Effector memory CD8-positive, alpha-beta T cell (primary cell): ENCODE measurements around the gene DRD4.

Source experiments
- ATAC-seq: fragments of 150-1000 bp; cut with Tn5 transposase; replicated peaks from 2 replicates; pipeline ENCODE4 v1.10.0; 2021; ENCODE audit warnings: mild to moderate bottlenecking, moderate library complexity
- DNase-seq, 3 experiments: peaks; one replicate each; pipeline ENCODE4 v3.0.0; 2021
- H3K27ac Mint-ChIP-seq, 2 donors: one replicate each; pipeline ENCODE4 v1.8.0; 2022; ENCODE audit warnings: mild to moderate bottlenecking in 2 of 2, mixed read lengths in 2 of 2, moderate library complexity in 2 of 2
- H3K27me3 Mint-ChIP-seq, 2 donors: one replicate each; pipeline ENCODE4 v1.8.0; 2022; ENCODE audit warnings: mixed read lengths in 2 of 2
- H3K36me3 Mint-ChIP-seq: one replicate; pipeline ENCODE4 v1.8.0; 2022; ENCODE audit warnings: mild to moderate bottlenecking, moderate library complexity, mixed read lengths; ENCODE audit not compliant: insufficient read depth
- H3K4me1 Mint-ChIP-seq, 2 donors: one replicate each; pipeline ENCODE4 v1.8.0; 2022; ENCODE audit warnings: low read depth in 2 of 2, mixed read lengths in 2 of 2
- H3K4me3 Mint-ChIP-seq, 2 donors: one replicate each; pipeline ENCODE4 v1.8.0; 2022; ENCODE audit warnings: mild to moderate bottlenecking in 2 of 2, mixed read lengths in 2 of 2, moderate library complexity in 2 of 2
- H3K9me3 Mint-ChIP-seq, 2 donors: one replicate each; pipeline ENCODE4 v1.8.0; 2022; ENCODE audit warnings: mixed read lengths in 2 of 2

DRD4 gene

GRCh38 chr11:603154-603553 lies 33.9 kb upstream of the DRD4 start:
- H3K27me3 Mint-ChIP-seq, result no peaks in the 10 kb centered on the region
- no peak overlapping the region for H3K27ac Mint-ChIP-seq
- H3K36me3 Mint-ChIP-seq, result peaks cover 75% of the 10 kb centered on the region
- no peak overlapping the region for H3K4me3 Mint-ChIP-seq
- no peak for DNase-seq
- peaks cover 0 to 1% of the 10 kb centered on the region in 2 donors for H3K4me1 Mint-ChIP-seq
- H3K9me3 Mint-ChIP-seq, result no peaks in the 10 kb centered on the region
- ATAC-seq, result no peak

DNA sequence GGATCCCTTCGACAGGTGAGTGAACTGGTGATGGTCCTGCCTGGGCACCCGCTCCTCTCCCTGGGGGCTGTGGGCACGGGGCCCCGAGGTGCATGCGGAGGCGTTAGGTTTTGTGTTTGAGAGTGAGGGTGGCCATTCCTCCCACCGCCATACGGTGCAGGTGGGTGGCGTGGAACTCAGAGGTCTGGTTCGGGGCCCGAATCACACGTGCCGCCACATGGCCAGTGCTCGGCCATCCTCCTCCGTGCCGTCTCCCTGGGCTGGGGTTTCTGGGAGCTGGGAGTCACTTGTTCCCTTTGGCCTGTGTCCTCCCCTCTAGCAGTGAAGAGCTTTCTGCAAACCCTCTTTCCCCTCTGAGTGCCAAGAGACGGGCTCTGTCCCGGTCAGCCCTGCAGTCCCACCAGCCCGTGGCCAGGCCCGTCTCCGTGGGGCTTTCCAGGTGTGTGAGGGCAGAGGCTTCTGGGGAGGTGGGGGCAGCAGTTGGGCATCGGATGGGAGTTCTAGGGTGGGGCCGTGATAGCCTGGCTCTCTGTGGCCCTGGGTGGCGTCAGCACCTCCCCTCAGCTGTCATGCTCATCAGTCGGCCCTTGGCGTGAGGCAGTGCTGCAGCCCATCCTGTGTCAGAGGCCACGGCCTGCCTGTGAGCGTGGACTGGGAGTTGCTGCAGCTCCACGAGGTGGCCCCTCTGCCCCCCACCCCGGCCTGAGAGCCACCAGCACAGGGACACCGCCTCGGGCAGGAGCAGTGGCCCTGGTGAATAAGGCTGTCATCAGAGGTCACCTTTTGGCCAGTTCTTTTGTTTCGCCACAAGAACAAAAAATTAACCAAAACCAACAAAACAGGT lies 31.6 kb upstream of the DRD4 start:
- Mint-ChIP-seq H3K4me1 (peaks cover 0 to 1% of the 10 kb centered on the region in 2 donors), H3K9me3 (no peaks in the 10 kb centered on the region), H3K4me3 (no peak overlapping the region), H3K27ac (no peak overlapping the region), H3K27me3 (no peaks in the 10 kb centered on the region), H3K36me3 (peaks cover 73% of the 10 kb centered on the region)
- ATAC-seq (no peak), DNase-seq (no peak)

GRCh38 chr11:606245-606644 lies 30.8 kb upstream of the DRD4 start:
- H3K4me3 Mint-ChIP-seq, result no peak overlapping the region
- H3K4me1 Mint-ChIP-seq, result peaks cover 0 to 1% of the 10 kb centered on the region in 2 donors
- no peaks in the 10 kb centered on the region for H3K9me3 Mint-ChIP-seq
- no peak for DNase-seq
- no peaks in the 10 kb centered on the region for H3K27me3 Mint-ChIP-seq
- ATAC-seq, result no peak
- H3K36me3 Mint-ChIP-seq, result peaks cover 74% of the 10 kb centered on the region
- H3K27ac Mint-ChIP-seq, result peak overlapping the region in 1 of 2 donors; percentile 55

- ATAC-seq, result no peak
- Mint-ChIP-seq H3K9me3 (no peaks in the 10 kb centered on the region), H3K27ac (peak overlapping the region in 1 of 2 donors; percentile 55), H3K4me1 (peaks cover 0 to 3% of the 10 kb centered on the region in 2 donors), H3K36me3 (peaks cover 74% of the 10 kb centered on the region), H3K27me3 (no peaks in the 10 kb centered on the region), H3K4me3 (no peak overlapping the region)
- no peak for DNase-seq
Measured at GRCh38 chr11:607020-607780, 29.9 kb upstream of the DRD4 start.

DNA sequence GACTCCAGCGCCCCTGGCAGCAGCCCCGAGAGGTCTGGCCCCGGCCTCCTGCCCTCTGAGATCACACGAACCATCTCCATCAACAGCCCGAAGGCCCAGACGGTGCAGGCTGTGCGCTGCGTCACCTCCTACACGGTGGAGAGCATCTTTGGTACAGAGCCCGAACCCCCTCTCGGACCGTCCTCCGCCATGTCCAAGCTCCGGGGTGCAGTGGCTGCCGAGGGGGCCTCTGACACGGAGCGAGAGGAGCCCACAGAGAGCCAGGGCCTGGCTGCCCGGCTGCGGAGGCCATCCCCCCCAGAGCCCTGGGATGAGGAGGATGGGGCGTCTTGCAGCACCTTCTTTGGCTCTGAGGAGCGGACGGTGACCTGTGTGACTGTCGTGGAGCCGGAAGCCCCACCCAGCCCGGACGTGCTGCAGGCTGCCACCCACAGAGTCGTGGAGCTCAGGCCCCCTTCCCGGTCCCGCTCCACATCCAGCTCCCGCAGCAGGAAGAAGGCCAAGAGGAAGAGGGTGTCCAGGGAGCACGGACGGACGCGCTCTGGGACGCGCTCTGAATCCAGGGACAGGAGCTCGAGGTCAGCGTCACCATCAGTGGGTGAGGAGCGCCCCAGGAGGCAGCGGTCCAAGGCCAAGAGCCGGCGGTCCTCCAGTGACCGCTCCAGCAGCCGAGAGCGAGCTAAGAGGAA lies 29.0 kb upstream of the DRD4 start:
- no peak overlapping the region for H3K4me3 Mint-ChIP-seq

GRCh38 chr11:608791-609251 lies 28.2 kb upstream of the DRD4 start:
- DNase-seq, result no peak
- peak overlapping the region in 1 of 2 donors; percentile 72 for H3K27ac Mint-ChIP-seq
- no peak for ATAC-seq
- peaks cover 72% of the 10 kb centered on the region for H3K36me3 Mint-ChIP-seq
- no peaks in the 10 kb centered on the region for H3K27me3 Mint-ChIP-seq
- H3K9me3 Mint-ChIP-seq, result no peaks in the 10 kb centered on the region
- H3K4me1 Mint-ChIP-seq, result peaks cover 0 to 13% of the 10 kb centered on the region in 2 donors
- no peak overlapping the region for H3K4me3 Mint-ChIP-seq

More for the DNA sequence above, 29.0 kb upstream of the DRD4 start:
- no peak for ATAC-seq
- no peak for DNase-seq
- H3K36me3 Mint-ChIP-seq, result peaks cover 71% of the 10 kb centered on the region
- no peaks in the 10 kb centered on the region for H3K9me3 Mint-ChIP-seq
- H3K4me1 Mint-ChIP-seq, result peaks cover 0 to 10% of the 10 kb centered on the region in 2 donors
- H3K27ac Mint-ChIP-seq, result peak overlapping the region in 1 of 2 donors; percentile 72
- H3K27me3 Mint-ChIP-seq, result no peaks in the 10 kb centered on the region

- Mint-ChIP-seq H3K36me3 (peaks cover 71% of the 10 kb centered on the region), H3K9me3 (no peaks in the 10 kb centered on the region), H3K27me3 (no peaks in the 10 kb centered on the region), H3K4me1 (peaks cover 0 to 17% of the 10 kb centered on the region in 2 donors), H3K4me3 (no peak overlapping the region), H3K27ac (no peak overlapping the region)
- ATAC-seq, result no peak
- DNase-seq, result no peak
Measured at GRCh38 chr11:609341-609811, 27.7 kb upstream of the DRD4 start.

DNA sequence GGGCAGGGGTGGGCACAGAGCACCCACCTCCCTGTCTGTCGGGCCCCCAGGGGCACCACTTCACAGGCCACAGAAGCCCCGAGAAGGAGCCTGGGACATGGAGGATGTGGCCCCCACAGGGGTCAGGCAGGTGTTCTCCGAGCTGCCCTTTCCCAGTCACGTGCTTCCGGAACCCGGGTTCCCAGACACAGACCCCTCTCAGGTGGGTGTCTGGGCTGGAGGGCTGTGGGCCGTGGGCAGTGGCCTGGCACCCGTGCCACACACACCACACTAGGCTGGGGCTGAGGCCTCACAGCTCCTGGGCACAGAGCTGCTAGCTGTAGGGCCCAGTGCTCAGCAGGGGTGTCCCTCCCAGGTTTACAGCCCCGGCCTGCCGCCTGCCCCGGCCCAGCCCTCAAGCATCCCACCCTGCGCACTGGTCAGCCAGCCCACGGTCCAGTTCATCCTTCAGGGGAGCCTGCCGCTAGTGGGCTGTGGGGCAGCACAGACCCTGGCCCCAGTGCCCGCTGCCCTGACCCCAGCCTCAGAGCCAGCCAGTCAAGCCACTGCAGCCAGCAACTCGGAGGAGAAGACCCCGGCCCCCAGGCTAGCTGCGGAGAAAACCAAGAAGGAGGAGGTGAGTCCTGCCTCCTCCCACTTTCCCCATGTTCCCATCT lies 26.8 kb upstream of the DRD4 start:
- Mint-ChIP-seq H3K27me3 (no peaks in the 10 kb centered on the region), H3K4me3 (no peak overlapping the region), H3K27ac (peak overlapping the region in 1 of 2 donors; percentile 90), H3K9me3 (no peaks in the 10 kb centered on the region), H3K36me3 (peaks cover 71% of the 10 kb centered on the region), H3K4me1 (peaks cover 0 to 17% of the 10 kb centered on the region in 2 donors)
- no peak for DNase-seq
- no peak for ATAC-seq

DNA sequence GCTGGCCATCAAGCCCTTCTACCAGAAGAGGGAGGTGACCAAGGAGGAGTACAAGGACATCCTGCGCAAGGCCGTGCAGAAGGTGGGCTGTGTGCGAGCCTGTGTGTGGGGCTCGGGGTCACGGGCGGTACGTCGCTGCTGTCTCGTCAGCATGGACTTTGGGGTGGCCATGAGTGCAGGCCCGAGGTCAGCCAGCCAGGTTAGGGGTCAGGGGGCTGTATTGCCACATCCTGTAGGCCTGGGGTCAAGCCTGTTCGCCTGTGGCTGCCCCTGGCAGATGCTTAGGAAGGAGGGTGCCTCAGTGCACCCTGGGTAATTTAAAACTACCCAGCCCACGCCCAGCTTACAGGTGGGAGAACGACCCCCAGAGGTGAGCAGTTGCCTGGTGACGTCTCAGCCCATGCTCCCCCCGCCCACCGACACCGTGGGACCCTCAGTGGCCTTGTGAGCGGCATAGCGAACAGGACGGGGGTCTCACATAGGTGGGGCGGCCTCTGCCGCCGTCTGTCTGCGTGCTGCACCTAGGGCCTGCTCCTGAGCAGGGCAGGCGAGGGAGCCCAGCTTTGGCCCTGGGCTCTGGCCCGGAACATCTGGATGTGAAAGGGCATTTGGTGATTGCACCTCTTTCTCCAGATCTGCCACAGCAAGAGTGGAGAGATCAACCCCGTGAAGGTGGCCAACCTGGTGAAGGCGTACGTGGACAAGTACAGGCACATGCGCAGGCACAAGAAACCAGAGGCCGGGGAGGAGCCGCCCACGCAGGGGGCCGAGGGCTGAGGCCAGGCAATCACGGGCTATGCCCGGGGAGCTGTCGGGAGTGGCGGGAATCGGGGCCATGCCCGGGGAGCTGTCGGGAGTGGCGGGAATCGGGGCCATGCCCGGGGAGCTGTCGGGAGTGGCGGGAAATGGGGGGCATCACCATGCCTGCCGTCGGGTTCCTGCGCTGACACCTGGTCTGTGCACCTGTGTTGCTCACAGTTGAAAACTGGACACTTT lies 25.8 kb upstream of the DRD4 start:
- Mint-ChIP-seq H3K27ac (peak overlapping the region in 1 of 2 donors; percentile 90), H3K4me1 (peaks cover 6 to 20% of the 10 kb centered on the region in 2 donors), H3K36me3 (peaks cover 81% of the 10 kb centered on the region), H3K9me3 (no peaks in the 10 kb centered on the region), H3K4me3 (peak overlapping the region in 1 of 2 donors; percentile 6), H3K27me3 (no peaks in the 10 kb centered on the region)
- ATAC-seq, result no peak
- no peak for DNase-seq

DNA sequence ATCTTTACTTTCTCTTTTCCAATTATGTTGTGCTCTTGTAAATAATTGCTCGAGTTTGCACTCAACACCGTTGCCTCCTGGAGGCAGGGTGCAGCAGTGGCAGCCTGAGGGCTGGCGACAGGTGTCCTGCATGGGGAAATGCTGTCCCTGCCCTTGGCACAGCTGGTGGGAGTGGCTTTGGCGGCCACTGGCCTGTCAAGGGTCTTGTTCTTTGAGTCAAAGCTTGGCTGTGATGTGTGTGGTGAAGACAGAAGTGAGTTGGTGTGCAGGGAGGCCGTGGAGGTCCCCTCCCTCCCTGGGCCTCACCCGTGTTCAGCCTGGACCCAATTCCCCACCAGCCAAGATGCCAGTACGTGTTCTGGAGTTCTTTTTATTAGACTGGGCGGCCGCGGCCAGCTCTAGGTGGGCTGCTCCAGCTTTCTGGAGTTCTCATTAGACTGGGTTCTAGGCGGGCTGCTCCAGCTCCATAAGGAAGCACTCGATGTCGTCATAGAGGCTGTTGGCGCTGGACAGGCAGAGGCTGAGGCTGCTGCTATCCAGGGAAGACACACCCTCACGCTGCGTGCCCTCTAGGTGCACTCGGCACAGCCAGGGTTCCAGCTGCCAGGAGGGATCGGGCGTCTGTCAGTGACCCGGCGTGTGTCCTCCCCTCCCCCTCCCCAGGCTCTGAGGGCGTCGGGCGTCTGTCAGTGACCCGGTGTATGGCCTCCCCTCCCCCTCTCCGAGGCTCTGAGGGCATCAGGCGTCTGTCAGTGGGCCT lies 24.7 kb upstream of the DRD4 start:
- no peaks in the 10 kb centered on the region for H3K27me3 Mint-ChIP-seq
- DNase-seq (no peak), ATAC-seq (no peak)
- no peaks in the 10 kb centered on the region for H3K9me3 Mint-ChIP-seq
- H3K36me3 Mint-ChIP-seq, result peaks cover 71% of the 10 kb centered on the region
- H3K4me1 Mint-ChIP-seq, result peaks cover 6 to 21% of the 10 kb centered on the region in 2 donors
- peak overlapping the region; percentile 86 to 90 for H3K27ac Mint-ChIP-seq
- H3K4me3 Mint-ChIP-seq, result peak overlapping the region in 1 of 2 donors; percentile 6

GRCh38 chr11:612961-613300 lies 24.1 kb upstream of the DRD4 start:
- peak overlapping the region; percentile 22 to 90 for H3K27ac Mint-ChIP-seq
- DNase-seq (no peak), ATAC-seq (no peak)
- H3K9me3 Mint-ChIP-seq, result no peaks in the 10 kb centered on the region
- no peaks in the 10 kb centered on the region for H3K27me3 Mint-ChIP-seq
- H3K4me3 Mint-ChIP-seq, result no peak overlapping the region
- H3K36me3 Mint-ChIP-seq, result peaks cover 73% of the 10 kb centered on the region
- peaks cover 6 to 21% of the 10 kb centered on the region in 2 donors for H3K4me1 Mint-ChIP-seq
